Ovary (tissue), 3 donors: ENCODE measurements around the gene RAB3D.

ENCODE experiments used
- EP300 ChIP-seq: sonication (generic); formaldehyde crosslinking; IDR thresholded peaks from one replicate; pipeline ENCODE4 v1.6.1; 2017; ENCODE audit warnings: antibody characterized with exemption
- POLR2A ChIP-seq: fragments of 450-650 bp; IDR thresholded peaks from one replicate; pipeline ENCODE4 v1.6.1; 2017; ENCODE audit warnings: antibody characterized with exemption, mild to moderate bottlenecking, moderate library complexity
- TF ChIP-seq, protein P1 (sequence below), 3 donors: fragments of 450-650 bp in 2 of 3; fragments of 200-600 bp in 1 of 3; IDR thresholded peaks; one replicate each; pipeline versions ENCODE4 v1.5.1 to v1.8.0; 2016 to 2022; ENCODE audit warnings: antibody characterized with exemption in 3 of 3, mild to moderate bottlenecking in 1 of 3
- donor health status: DM: no; HTN: no; CAD: no.

DNA sequence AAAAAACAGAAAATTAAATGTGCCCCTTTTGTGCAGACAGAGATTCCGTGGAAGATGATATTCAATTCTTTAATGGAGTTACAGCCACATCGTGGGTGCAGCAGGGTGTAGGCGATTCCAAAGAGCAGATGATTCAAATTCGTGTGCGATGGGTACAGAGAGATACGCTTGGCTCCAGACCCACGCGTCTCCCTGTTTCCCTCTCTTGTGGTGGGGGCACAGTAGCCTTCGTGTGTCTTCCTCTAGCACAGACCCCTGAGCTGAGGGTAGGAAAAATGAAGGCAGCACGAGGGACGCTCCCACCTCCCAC is 38.7 kb downstream of the RAB3D start:
- TF ChIP-seq, protein P1, sequence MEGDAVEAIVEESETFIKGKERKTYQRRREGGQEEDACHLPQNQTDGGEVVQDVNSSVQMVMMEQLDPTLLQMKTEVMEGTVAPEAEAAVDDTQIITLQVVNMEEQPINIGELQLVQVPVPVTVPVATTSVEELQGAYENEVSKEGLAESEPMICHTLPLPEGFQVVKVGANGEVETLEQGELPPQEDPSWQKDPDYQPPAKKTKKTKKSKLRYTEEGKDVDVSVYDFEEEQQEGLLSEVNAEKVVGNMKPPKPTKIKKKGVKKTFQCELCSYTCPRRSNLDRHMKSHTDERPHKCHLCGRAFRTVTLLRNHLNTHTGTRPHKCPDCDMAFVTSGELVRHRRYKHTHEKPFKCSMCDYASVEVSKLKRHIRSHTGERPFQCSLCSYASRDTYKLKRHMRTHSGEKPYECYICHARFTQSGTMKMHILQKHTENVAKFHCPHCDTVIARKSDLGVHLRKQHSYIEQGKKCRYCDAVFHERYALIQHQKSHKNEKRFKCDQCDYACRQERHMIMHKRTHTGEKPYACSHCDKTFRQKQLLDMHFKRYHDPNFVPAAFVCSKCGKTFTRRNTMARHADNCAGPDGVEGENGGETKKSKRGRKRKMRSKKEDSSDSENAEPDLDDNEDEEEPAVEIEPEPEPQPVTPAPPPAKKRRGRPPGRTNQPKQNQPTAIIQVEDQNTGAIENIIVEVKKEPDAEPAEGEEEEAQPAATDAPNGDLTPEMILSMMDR (IDR thresholded peaks at IDR 0.05): no peak
- TF ChIP-seq POLR2A (no peak), EP300 (no peak)
